ENCODE measurements around the gene GRAP2. TPM values are rescaled to one million over a fixed set of nuclear protein-coding genes. Genes with fewer than 3 reads are reported as not detected.

GRAP2 gene
- total and polyA plus RNA-seq, 2 of the 4 experiments (the other 2 are of a cell fraction): not detected

- no peak for ATAC-seq (ENCODE audit: low read depth)
- in situ Hi-C loops (cut with MboI; ENCODE audit: low sequenced_read_pairs) (no loop called here), dilution Hi-C loops (cut with HindIII; ENCODE audit: low sequenced_read_pairs, unreplicated experiment) (no loop called here), intact Hi-C loops (cut with micrococcal nuclease) (no loop called here)
- H2AFZ ChIP-seq (replicated peaks; ENCODE audit: low read length, poor library complexity): no peak overlapping the region
- H2BK15ac ChIP-seq (ENCODE audit: low read depth, low read length): 0 out of 3 replicates have a peak overlapping the region, but pooled peaks have one; percentile 26
- H3K56ac ChIP-seq (ENCODE audit: extremely low read depth, insufficient read depth, low read length): no peak overlapping the region
- H3K79me1 ChIP-seq (ENCODE audit: low read depth in 1 of 2, low read length in 2 of 2): no peaks in the 10 kb centered on the region
- H4K91ac ChIP-seq (ENCODE audit: insufficient read depth, low read depth, low read length): peak overlapping the region; percentile 60
- peaks cover 8% of the 10 kb centered on the region for H3K4me1 ChIP-seq (ENCODE audit: control insufficient read depth, insufficient read depth, low read length)
- no peak for DNase-seq
- TF ChIP-seq MAFK (IDR thresholded peaks at IDR 0.05; ENCODE audit: low read depth, low read length): no peak
- TF ChIP-seq POLR2A (IDR thresholded peaks at IDR 0.05; ENCODE audit: low read depth, low read length): no peak
- TF ChIP-seq FOS (IDR thresholded peaks at IDR 0.05; ENCODE audit: low read depth, low read length): no peak
- TF ChIP-seq NFE2L2 (IDR thresholded peaks at IDR 0.05; ENCODE audit: low read depth, low read length): no peak
- no peak for TF ChIP-seq SMC3 (IDR thresholded peaks at IDR 0.05; ENCODE audit: low read depth, low read length)
- TF ChIP-seq, protein P1, sequence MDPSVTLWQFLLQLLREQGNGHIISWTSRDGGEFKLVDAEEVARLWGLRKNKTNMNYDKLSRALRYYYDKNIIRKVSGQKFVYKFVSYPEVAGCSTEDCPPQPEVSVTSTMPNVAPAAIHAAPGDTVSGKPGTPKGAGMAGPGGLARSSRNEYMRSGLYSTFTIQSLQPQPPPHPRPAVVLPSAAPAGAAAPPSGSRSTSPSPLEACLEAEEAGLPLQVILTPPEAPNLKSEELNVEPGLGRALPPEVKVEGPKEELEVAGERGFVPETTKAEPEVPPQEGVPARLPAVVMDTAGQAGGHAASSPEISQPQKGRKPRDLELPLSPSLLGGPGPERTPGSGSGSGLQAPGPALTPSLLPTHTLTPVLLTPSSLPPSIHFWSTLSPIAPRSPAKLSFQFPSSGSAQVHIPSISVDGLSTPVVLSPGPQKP (IDR thresholded peaks at IDR 0.05; ENCODE audit: borderline replicate concordance, low read depth, low read length): no peak
- no peak for TF ChIP-seq RAD21 (IDR thresholded peaks at IDR 0.05; ENCODE audit: low read length)
- TF ChIP-seq CHD1 (IDR thresholded peaks at IDR 0.05; ENCODE audit: low read depth, low read length): no peak
- TF ChIP-seq MAZ (IDR thresholded peaks at IDR 0.05; ENCODE audit: borderline replicate concordance, low read depth, low read length): no peak
- no peak for TF ChIP-seq RFX5 (IDR thresholded peaks at IDR 0.05; ENCODE audit: low read depth, low read length)
- no peak for TF ChIP-seq RCOR1 (IDR thresholded peaks at IDR 0.05; ENCODE audit: insufficient replicate concordance, low read length)
- TF ChIP-seq, protein P2, sequence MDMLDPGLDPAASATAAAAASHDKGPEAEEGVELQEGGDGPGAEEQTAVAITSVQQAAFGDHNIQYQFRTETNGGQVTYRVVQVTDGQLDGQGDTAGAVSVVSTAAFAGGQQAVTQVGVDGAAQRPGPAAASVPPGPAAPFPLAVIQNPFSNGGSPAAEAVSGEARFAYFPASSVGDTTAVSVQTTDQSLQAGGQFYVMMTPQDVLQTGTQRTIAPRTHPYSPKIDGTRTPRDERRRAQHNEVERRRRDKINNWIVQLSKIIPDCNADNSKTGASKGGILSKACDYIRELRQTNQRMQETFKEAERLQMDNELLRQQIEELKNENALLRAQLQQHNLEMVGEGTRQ (IDR thresholded peaks at IDR 0.05; ENCODE audit: low read depth, low read length): no peak
- no peak for TF ChIP-seq MXI1 (IDR thresholded peaks at IDR 0.05; ENCODE audit: borderline replicate concordance, low read depth, low read length)
- TF ChIP-seq CEBPB (IDR thresholded peaks at IDR 0.05; ENCODE audit: low read depth, low read length): no peak
- peak overlapping the region; percentile 51 for H3K14ac ChIP-seq (replicated peaks; ENCODE audit: low read depth, low read length)
- BruUV-seq (replicated peaks): no TSS peak
- WGBS, 2 experiments (ENCODE audit: extremely low coverage in 2 of 2, insufficient read length in 1 of 2): no CpG with 5 or more reads among the region's 9 CpGs
- peak overlapping the region; percentile 28; the same call in 1 of the 2 replicates for H2BK20ac ChIP-seq (ENCODE audit: low read depth, low read length)
- H3K9me1 ChIP-seq (ENCODE audit: insufficient read depth, low read length): 0 out of 2 replicates have a peak, but pooled peaks cover 2% of the 10 kb centered on the region
- peak overlapping the region; percentile 97 for H2BK5ac ChIP-seq (ENCODE audit: low read depth, low read length, poor library complexity, severe bottlenecking)
- no peaks in the 10 kb centered on the region for H3K9me3 ChIP-seq (ENCODE audit: control insufficient read depth, insufficient read depth, low read length)
- POLR2A ChIA-PET (ENCODE audit: unreplicated experiment): no interaction called here
- H3K4me2 ChIP-seq (ENCODE audit: low read depth, low read length): no peak overlapping the region
- no peaks in the 10 kb centered on the region; the same call in 1 of the 2 replicates for H4K20me1 ChIP-seq (ENCODE audit: insufficient read depth, low read length)
- no peak overlapping the region for H3K18ac ChIP-seq (ENCODE audit: low read depth, low read length)
- no peak overlapping the region for H3K27ac ChIP-seq (ENCODE audit: insufficient read depth, low read length)
- CTCF ChIA-PET: no interaction called here
- peak overlapping the region; percentile 53 for H2BK120ac ChIP-seq (ENCODE audit: low read depth, low read length)
- H3K9ac ChIP-seq (ENCODE audit: low read depth, low read length): no peak overlapping the region
- H3K23ac ChIP-seq (ENCODE audit: low read depth, low read length): no peak overlapping the region
- no peak overlapping the region for H4K5ac ChIP-seq (ENCODE audit: low read depth, low read length)
- no peaks in the 10 kb centered on the region for H3K36me3 ChIP-seq (ENCODE audit: control insufficient read depth, insufficient read depth, low read length)
- peak overlapping the region; percentile 28 for H3K4ac ChIP-seq (ENCODE audit: low read depth, low read length)
- H3K27me3 ChIP-seq (ENCODE audit: control insufficient read depth, insufficient read depth, low read length): no peaks in the 10 kb centered on the region; the same call in 1 of the 2 replicates
- no peak overlapping the region for H2AK9ac ChIP-seq (replicated peaks; ENCODE audit: low read depth, low read length, poor library complexity)
- peak overlapping the region; percentile 46; the same call in 1 of the 2 replicates for H2AK5ac ChIP-seq (ENCODE audit: low read depth, low read length)
- 0 out of 4 replicates have a peak overlapping the region, but pooled peaks of 1 of the 2 experiments have one; percentile 20 for H4K8ac ChIP-seq (ENCODE audit: low read depth in 2 of 2, low read length in 2 of 2)
- no peak overlapping the region for H3K4me3 ChIP-seq (ENCODE audit: insufficient read depth, low read depth, low read length)
Observed at GRCh38 chr22:39962071-39962470, 61.2 kb downstream of the GRAP2 start.
